OCI-LY3 (cell line): ENCODE results near the gene TYW1.
"Not testable (repeated sequence)": the region's sequence is repeated elsewhere in the genome, so short reads cannot be mapped to it uniquely, and the experiment has no call there.

Experiments used
- H2AFZ ChIP-seq: fragments of 200-600, 300-600 bp; shearing (Covaris generic); 2 replicates; pipeline ENCODE4 v1.6.0; 2014; ENCODE audit warnings: antibody characterized with exemption, low read depth, low read length
- H3K27ac ChIP-seq: fragments of 200-600, 300-600 bp; sonication (generic); 2 replicates; pipeline ENCODE4 v1.5.1; 2014; ENCODE audit warnings: mild to moderate bottlenecking, low read length, moderate library complexity, mixed read lengths
- H3K27me3 ChIP-seq: fragments of 200-600, 300-600 bp; sonication (generic); 2 replicates; pipeline ENCODE4 v1.6.1; 2014; ENCODE audit warnings: low read depth, low read length, mixed read lengths
- H3K36me3 ChIP-seq: fragments of 200-600, 300-600 bp; sonication (generic); replicated peaks from 2 replicates; pipeline ENCODE3; 2014; ENCODE audit warnings: low read depth, low read length, mixed read lengths
- H3K4me1 ChIP-seq: fragments of 300-600, 200-600 bp; sonication (generic); 2 replicates; pipeline ENCODE4 v1.6.1; 2014; ENCODE audit warnings: low read length, mixed read lengths
- H3K4me2 ChIP-seq: fragments of 200-600, 300-600 bp; sonication (generic); 2 replicates; pipeline ENCODE4 v1.6.1; 2014; ENCODE audit warnings: low read length, mixed read lengths
- H3K4me3 ChIP-seq: fragments of 300-600, 200-600 bp; sonication (generic); 2 replicates; pipeline ENCODE4 v1.5.1; 2014; ENCODE audit warnings: antibody characterized with exemption, mild to moderate bottlenecking, low read length, moderate library complexity
- H3K79me2 ChIP-seq: fragments of 300-600, 200-600 bp; shearing (Covaris generic); 2 replicates; pipeline ENCODE4 v1.6.1; 2014; ENCODE audit warnings: mild to moderate bottlenecking, low read length, mixed read lengths
- H3K9ac ChIP-seq: fragments of 300-600, 200-600 bp; shearing (Covaris generic); 2 replicates; pipeline ENCODE4 v1.6.0; 2014; ENCODE audit warnings: mild to moderate bottlenecking, low read length, moderate library complexity
- H3K9me3 ChIP-seq: fragments of 200-600, 300-600 bp; shearing (Covaris generic); 2 replicates; pipeline ENCODE4 v1.6.1; 2014; ENCODE audit warnings: low read length, mixed read lengths; ENCODE audit not compliant: insufficient read depth
- H4K20me1 ChIP-seq: fragments of 200-600, 300-600 bp; sonication (generic); 2 replicates; pipeline ENCODE4 v1.6.1; 2016; ENCODE audit warnings: low read length, mixed read lengths; ENCODE audit not compliant: insufficient read depth
- CTCF ChIP-seq: fragments of 200-600, 300-600 bp; sonication (generic); IDR thresholded peaks from 2 replicates; pipeline ENCODE4 v1.5.1; 2014; ENCODE audit warnings: antibody characterized with exemption, low read length, low read depth
- EZH2phosphoT487 ChIP-seq: fragments of 200-600 bp; shearing (Covaris generic); IDR thresholded peaks from 2 replicates; pipeline ENCODE4 v1.6.1; 2018; ENCODE audit warnings: antibody characterized with exemption, mixed run types, low read depth

TYW1 gene

GRCh38 chr7:67105377-67105776 is 108.7 kb downstream of the TYW1 start:
- H3K27ac ChIP-seq, result no peak overlapping the region
- H3K4me1 ChIP-seq, result no peaks in the 10 kb centered on the region
- H2AFZ ChIP-seq, result no peak overlapping the region
- no peaks in the 10 kb centered on the region for H3K36me3 ChIP-seq
- no peaks in the 10 kb centered on the region for H4K20me1 ChIP-seq
- no peak overlapping the region for H3K4me3 ChIP-seq
- no peaks in the 10 kb centered on the region for H3K79me2 ChIP-seq
- H3K27me3 ChIP-seq, result no peaks in the 10 kb centered on the region
- no peak overlapping the region for H3K4me2 ChIP-seq
- H3K9me3 ChIP-seq, result no peaks in the 10 kb centered on the region
- TF ChIP-seq CTCF (no peak), EZH2phosphoT487 (no peak)
- no peak overlapping the region for H3K9ac ChIP-seq

GRCh38 chr7:67106255-67106654 is 109.6 kb downstream of the TYW1 start:
- H3K79me2 ChIP-seq, H2AFZ ChIP-seq, H4K20me1 ChIP-seq, H3K27me3 ChIP-seq, H3K27ac ChIP-seq, H3K9me3 ChIP-seq, H3K9ac ChIP-seq, H3K36me3 ChIP-seq, H3K4me3 ChIP-seq, H3K4me2 ChIP-seq, H3K4me1 ChIP-seq: not testable (repeated sequence)

- not testable (repeated sequence) for H3K36me3 ChIP-seq
Observed at GRCh38 chr7:67111342-67111741, 114.7 kb downstream of the TYW1 start.

GRCh38 chr7:67114483-67115246 is 118.0 kb downstream of the TYW1 start:
- H3K9ac ChIP-seq, H3K4me2 ChIP-seq, H3K9me3 ChIP-seq, H2AFZ ChIP-seq, H3K4me1 ChIP-seq, H3K4me3 ChIP-seq, H3K27me3 ChIP-seq, H3K27ac ChIP-seq, H3K79me2 ChIP-seq, H4K20me1 ChIP-seq, H3K36me3 ChIP-seq: not testable (repeated sequence)

More at GRCh38 chr7:67111342-67111741, 114.7 kb downstream of the TYW1 start:
- H3K4me1 ChIP-seq, H3K79me2 ChIP-seq, H2AFZ ChIP-seq, H3K4me3 ChIP-seq, H3K27me3 ChIP-seq, H3K4me2 ChIP-seq, H3K9me3 ChIP-seq, H3K9ac ChIP-seq, H3K27ac ChIP-seq, H4K20me1 ChIP-seq: not testable (repeated sequence)

- H3K4me1 ChIP-seq, H3K79me2 ChIP-seq, H2AFZ ChIP-seq, H3K9me3 ChIP-seq, H4K20me1 ChIP-seq, H3K27ac ChIP-seq, H3K4me2 ChIP-seq, H3K4me3 ChIP-seq, H3K27me3 ChIP-seq, H3K36me3 ChIP-seq, H3K9ac ChIP-seq: not testable (repeated sequence)
Observed at GRCh38 chr7:67120491-67120890, 123.9 kb downstream of the TYW1 start.

GRCh38 chr7:67128257-67128656 is 131.6 kb downstream of the TYW1 start:
- H3K9me3 ChIP-seq, H3K27ac ChIP-seq, H3K4me3 ChIP-seq, H3K27me3 ChIP-seq, H4K20me1 ChIP-seq, H3K9ac ChIP-seq, H3K4me2 ChIP-seq, H3K36me3 ChIP-seq, H3K79me2 ChIP-seq, H2AFZ ChIP-seq: not testable (repeated sequence)
- peaks cover 18% of the 10 kb centered on the region for H3K4me1 ChIP-seq

GRCh38 chr7:67130766-67131165 is 134.1 kb downstream of the TYW1 start:
- H4K20me1 ChIP-seq, H2AFZ ChIP-seq, H3K79me2 ChIP-seq, H3K9ac ChIP-seq, H3K4me3 ChIP-seq, H3K27ac ChIP-seq, H3K36me3 ChIP-seq, H3K9me3 ChIP-seq, H3K27me3 ChIP-seq, H3K4me2 ChIP-seq: not testable (repeated sequence)
- H3K4me1 ChIP-seq, result peaks cover 28% of the 10 kb centered on the region

GRCh38 chr7:67134912-67135311 is 138.3 kb downstream of the TYW1 start:
- not testable (repeated sequence) for H3K4me1 ChIP-seq, H3K9ac ChIP-seq, H3K9me3 ChIP-seq, H4K20me1 ChIP-seq, H3K4me3 ChIP-seq, H3K27me3 ChIP-seq, H2AFZ ChIP-seq, H3K4me2 ChIP-seq, H3K79me2 ChIP-seq, H3K36me3 ChIP-seq, H3K27ac ChIP-seq
